Retina (tissue), 1 donor: ENCODE results near the gene NOXO1.

Experiments
- DNase-seq: peaks from one replicate; pipeline ENCODE4 v3.0.0-alpha.2; 2016

Gene NOXO1

GRCh38 chr16:2009791-2010510 lies 28.7 kb upstream of the NOXO1 start, which contains the start of gene ZNF598:
Gene ZNF598 (minus strand): TSS chr16:2009821.
- DNase-seq = peak; percentile 94

- DNase-seq = no peak
Observed at GRCh38 chr16:2009164-2009711, 28.0 kb upstream of the NOXO1 start.

GRCh38 chr16:2008631-2009163 lies 27.4 kb upstream of the NOXO1 start:
- DNase-seq = no peak

GRCh38 chr16:2008009-2008526 lies 26.8 kb upstream of the NOXO1 start:
- DNase-seq = no peak

- DNase-seq = no peak
Observed at GRCh38 chr16:2007081-2007836, 26.0 kb upstream of the NOXO1 start.

- no peak for DNase-seq
Observed at GRCh38 chr16:2006317-2006716, 25.0 kb upstream of the NOXO1 start.

GRCh38 chr16:2005646-2006045 lies 24.4 kb upstream of the NOXO1 start:
- no peak for DNase-seq

GRCh38 chr16:2004795-2005517 lies 23.7 kb upstream of the NOXO1 start:
- DNase-seq = no peak

GRCh38 chr16:2003827-2004641 lies 22.8 kb upstream of the NOXO1 start:
- peak; percentile 92 for DNase-seq

- no peak for DNase-seq
Observed at GRCh38 chr16:2003231-2003826, 22.1 kb upstream of the NOXO1 start.

- no peak for DNase-seq
Observed at GRCh38 chr16:2002406-2003230, 21.3 kb upstream of the NOXO1 start.

GRCh38 chr16:2001456-2002355 lies 20.4 kb upstream of the NOXO1 start:
- DNase-seq = no peak

GRCh38 chr16:2001035-2001434 lies 19.8 kb upstream of the NOXO1 start:
- no peak for DNase-seq

GRCh38 chr16:1999866-2000514 lies 18.7 kb upstream of the NOXO1 start:
- no peak for DNase-seq

- DNase-seq = no peak
Observed at GRCh38 chr16:1998852-1999801, 17.9 kb upstream of the NOXO1 start.

- no peak for DNase-seq
Observed at GRCh38 chr16:1998360-1998835, 17.1 kb upstream of the NOXO1 start.
